AML-193 (cell line): ENCODE measurements around the gene KRTAP10-10.
"Not testable (repeated sequence)": the region's sequence is repeated elsewhere in the genome, so short reads cannot be mapped to it uniquely, and the experiment has no call there.

Experiments
- DNase-seq, 2 experiments: peaks; one replicate each; lab custom pipeline; 2025; lab: John Stamatoyannopoulos, UW

Gene KRTAP10-10

GRCh38 chr21:44637018-44637850 is at the start of gene KRTAP10-10:
Gene KRTAP10-10 (plus strand): TSS chr21:44637356. CDS start chr21:44637418, 62 bp downstream.
- DNase-seq: no peak

GRCh38 chr21:44589094-44589493 is 48.1 kb upstream of the KRTAP10-10 start:
- no peak for DNase-seq

- no peak for DNase-seq
Observed at GRCh38 chr21:44589586-44590305, 47.4 kb upstream of the KRTAP10-10 start.

GRCh38 chr21:44590311-44590721 is 46.8 kb upstream of the KRTAP10-10 start:
- DNase-seq: no peak

- not testable (repeated sequence) for DNase-seq
Observed at GRCh38 chr21:44590897-44591800, 46.0 kb upstream of the KRTAP10-10 start.

GRCh38 chr21:44591801-44592130 is 45.4 kb upstream of the KRTAP10-10 start:
- DNase-seq: not testable (repeated sequence)

- no peak for DNase-seq
Observed at GRCh38 chr21:44592446-44593311, 44.5 kb upstream of the KRTAP10-10 start, which contains the start of gene KRTAP10-6. Gene KRTAP10-6 (minus strand): TSS chr21:44592505. CDS start chr21:44592484, 21 bp downstream.

- no peak for DNase-seq
Observed at GRCh38 chr21:44593598-44594405, 43.4 kb upstream of the KRTAP10-10 start.

GRCh38 chr21:44594406-44594916 is 42.7 kb upstream of the KRTAP10-10 start:
- DNase-seq: no peak

- no peak for DNase-seq
Observed at GRCh38 chr21:44595524-44595923, 41.6 kb upstream of the KRTAP10-10 start.

GRCh38 chr21:44596068-44596725 is 41.0 kb upstream of the KRTAP10-10 start:
- DNase-seq: no peak

- no peak for DNase-seq
Observed at GRCh38 chr21:44598061-44598460, 39.1 kb upstream of the KRTAP10-10 start.

- DNase-seq: no peak
Observed at GRCh38 chr21:44599264-44600029, 37.7 kb upstream of the KRTAP10-10 start.

- not testable (repeated sequence) for DNase-seq
Observed at GRCh38 chr21:44600118-44600978, 36.8 kb upstream of the KRTAP10-10 start, which contains the start of gene KRTAP10-7. Gene KRTAP10-7 (plus strand): TSS chr21:44600597. CDS start chr21:44600622, 25 bp downstream.

- DNase-seq: not testable (repeated sequence)
Observed at GRCh38 chr21:44601091-44601490, 36.1 kb upstream of the KRTAP10-10 start.

GRCh38 chr21:44601596-44602462 is 35.3 kb upstream of the KRTAP10-10 start:
- no peak for DNase-seq

GRCh38 chr21:44602463-44602850 is 34.7 kb upstream of the KRTAP10-10 start:
- no peak for DNase-seq
